ENCODE data around the gene SUSD4. TPM values are rescaled to one million over a fixed set of nuclear protein-coding genes. Genes with fewer than 3 reads are reported as not detected.

SUSD4 gene
- total and polyA plus RNA-seq, 9 of the 15 experiments (the other 6 are each of a cell fraction or from before 2014, with no cell fraction given): 0.06 to 1.7 (median 0.09) TPM; not detected in 4

DNA sequence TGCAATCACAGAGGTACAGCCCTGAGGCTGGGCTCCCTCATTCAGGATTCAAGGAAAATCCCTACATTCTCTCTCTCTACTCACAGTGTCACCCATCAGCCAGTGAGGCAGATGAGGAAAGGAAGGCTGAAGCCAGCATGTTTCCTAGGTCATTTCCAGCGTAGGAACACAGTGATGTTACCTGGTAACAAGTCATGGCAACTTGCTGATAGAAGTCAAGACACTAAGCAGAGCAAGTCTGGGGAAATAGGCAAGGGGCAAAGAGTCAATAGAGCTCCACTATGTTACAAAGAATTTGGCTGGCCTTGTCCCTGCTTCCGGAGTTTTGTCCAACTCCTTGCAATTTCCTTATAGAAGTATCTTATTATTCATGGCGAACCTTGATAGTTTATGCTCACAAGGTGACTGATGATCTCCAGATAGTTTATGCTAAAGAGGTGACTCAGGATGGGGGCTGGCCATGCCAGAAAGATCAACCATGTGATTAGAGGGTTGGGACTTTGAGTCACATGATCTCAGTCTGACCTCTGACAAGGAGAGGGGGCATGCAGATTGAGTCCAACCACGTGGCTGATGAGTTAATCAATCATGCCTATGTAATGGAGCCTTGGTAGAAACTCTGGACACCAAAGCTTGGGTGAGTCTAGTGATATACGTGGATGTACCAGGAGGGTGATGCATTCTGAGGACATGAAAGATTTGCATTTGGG, 51.1 kb downstream of the SUSD4 start (continued):
- TF ChIP-seq KLF16 (IDR thresholded peaks at IDR 0.05) (no peak), CAMTA2 (CRISPR knock-in tag; conservative IDR thresholded peaks at IDR 0.05) (no peak), HDAC8 (tag; IDR thresholded peaks at IDR 0.05) (no peak), NCOA2 (IDR thresholded peaks at IDR 0.05; ENCODE audit: partially characterized antibody in 2 of 2) (no peak), TOE1 (IDR thresholded peaks at IDR 0.05; ENCODE audit: borderline replicate concordance) (peak; percentile 82; the same call in 1 of the 2 replicates), TOE1 (CRISPR knock-in tag; IDR thresholded peaks at IDR 0.05; ENCODE audit: borderline replicate concordance, low read depth) (no peak), CBFA2T2 (conservative IDR thresholded peaks at IDR 0.05) (0 out of 2 replicates have a peak, but pooled peaks have one; percentile 7), MEIS2 (IDR thresholded peaks at IDR 0.05; ENCODE audit: partially characterized antibody) (peak; percentile 24), TEAD1 (CRISPR knock-in tag; IDR thresholded peaks at IDR 0.05) (no peak), BMI1 (IDR thresholded peaks at IDR 0.05; ENCODE audit: low read length) (no peak), ARID2 (IDR thresholded peaks at IDR 0.05) (no peak), NR2C2 (CRISPR knock-in tag; IDR thresholded peaks at IDR 0.05) (no peak), NR2C2 (tag; IDR thresholded peaks at IDR 0.05) (peak; percentile 66), NR2C1 (IDR thresholded peaks at IDR 0.05) (no peak), NR2C1 (tag; IDR thresholded peaks at IDR 0.05) (peak; percentile 64; the same call in 1 of the 2 replicates), RAD51 (IDR thresholded peaks at IDR 0.05; ENCODE audit: borderline replicate concordance, low read depth) (peak; percentile 66), ZNF282 (CRISPR knock-in tag; IDR thresholded peaks at IDR 0.05) (no peak)
- TF ChIP-seq, protein P1, sequence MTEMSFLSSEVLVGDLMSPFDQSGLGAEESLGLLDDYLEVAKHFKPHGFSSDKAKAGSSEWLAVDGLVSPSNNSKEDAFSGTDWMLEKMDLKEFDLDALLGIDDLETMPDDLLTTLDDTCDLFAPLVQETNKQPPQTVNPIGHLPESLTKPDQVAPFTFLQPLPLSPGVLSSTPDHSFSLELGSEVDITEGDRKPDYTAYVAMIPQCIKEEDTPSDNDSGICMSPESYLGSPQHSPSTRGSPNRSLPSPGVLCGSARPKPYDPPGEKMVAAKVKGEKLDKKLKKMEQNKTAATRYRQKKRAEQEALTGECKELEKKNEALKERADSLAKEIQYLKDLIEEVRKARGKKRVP (CRISPR knock-in tag; IDR thresholded peaks at IDR 0.05): no peak
- TF ChIP-seq, protein P2, sequence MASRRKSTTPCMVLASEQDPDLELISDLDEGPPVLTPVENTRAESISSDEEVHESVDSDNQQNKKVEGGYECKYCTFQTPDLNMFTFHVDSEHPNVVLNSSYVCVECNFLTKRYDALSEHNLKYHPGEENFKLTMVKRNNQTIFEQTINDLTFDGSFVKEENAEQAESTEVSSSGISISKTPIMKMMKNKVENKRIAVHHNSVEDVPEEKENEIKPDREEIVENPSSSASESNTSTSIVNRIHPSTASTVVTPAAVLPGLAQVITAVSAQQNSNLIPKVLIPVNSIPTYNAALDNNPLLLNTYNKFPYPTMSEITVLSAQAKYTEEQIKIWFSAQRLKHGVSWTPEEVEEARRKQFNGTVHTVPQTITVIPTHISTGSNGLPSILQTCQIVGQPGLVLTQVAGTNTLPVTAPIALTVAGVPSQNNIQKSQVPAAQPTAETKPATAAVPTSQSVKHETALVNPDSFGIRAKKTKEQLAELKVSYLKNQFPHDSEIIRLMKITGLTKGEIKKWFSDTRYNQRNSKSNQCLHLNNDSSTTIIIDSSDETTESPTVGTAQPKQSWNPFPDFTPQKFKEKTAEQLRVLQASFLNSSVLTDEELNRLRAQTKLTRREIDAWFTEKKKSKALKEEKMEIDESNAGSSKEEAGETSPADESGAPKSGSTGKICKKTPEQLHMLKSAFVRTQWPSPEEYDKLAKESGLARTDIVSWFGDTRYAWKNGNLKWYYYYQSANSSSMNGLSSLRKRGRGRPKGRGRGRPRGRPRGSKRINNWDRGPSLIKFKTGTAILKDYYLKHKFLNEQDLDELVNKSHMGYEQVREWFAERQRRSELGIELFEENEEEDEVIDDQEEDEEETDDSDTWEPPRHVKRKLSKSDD (conservative IDR thresholded peaks at IDR 0.05; ENCODE audit: low read length): no peak
- TF ChIP-seq, protein P3, sequence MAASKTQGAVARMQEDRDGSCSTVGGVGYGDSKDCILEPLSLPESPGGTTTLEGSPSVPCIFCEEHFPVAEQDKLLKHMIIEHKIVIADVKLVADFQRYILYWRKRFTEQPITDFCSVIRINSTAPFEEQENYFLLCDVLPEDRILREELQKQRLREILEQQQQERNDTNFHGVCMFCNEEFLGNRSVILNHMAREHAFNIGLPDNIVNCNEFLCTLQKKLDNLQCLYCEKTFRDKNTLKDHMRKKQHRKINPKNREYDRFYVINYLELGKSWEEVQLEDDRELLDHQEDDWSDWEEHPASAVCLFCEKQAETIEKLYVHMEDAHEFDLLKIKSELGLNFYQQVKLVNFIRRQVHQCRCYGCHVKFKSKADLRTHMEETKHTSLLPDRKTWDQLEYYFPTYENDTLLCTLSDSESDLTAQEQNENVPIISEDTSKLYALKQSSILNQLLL (CRISPR knock-in tag; IDR thresholded peaks at IDR 0.05; ENCODE audit: borderline replicate concordance): no peak
- TF ChIP-seq, protein P4, sequence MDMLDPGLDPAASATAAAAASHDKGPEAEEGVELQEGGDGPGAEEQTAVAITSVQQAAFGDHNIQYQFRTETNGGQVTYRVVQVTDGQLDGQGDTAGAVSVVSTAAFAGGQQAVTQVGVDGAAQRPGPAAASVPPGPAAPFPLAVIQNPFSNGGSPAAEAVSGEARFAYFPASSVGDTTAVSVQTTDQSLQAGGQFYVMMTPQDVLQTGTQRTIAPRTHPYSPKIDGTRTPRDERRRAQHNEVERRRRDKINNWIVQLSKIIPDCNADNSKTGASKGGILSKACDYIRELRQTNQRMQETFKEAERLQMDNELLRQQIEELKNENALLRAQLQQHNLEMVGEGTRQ (CRISPR knock-in tag; IDR thresholded peaks at IDR 0.05): peak; percentile 79
- TF ChIP-seq, protein P5, sequence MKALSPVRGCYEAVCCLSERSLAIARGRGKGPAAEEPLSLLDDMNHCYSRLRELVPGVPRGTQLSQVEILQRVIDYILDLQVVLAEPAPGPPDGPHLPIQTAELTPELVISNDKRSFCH (CRISPR knock-in tag; IDR thresholded peaks at IDR 0.05): no peak
- TF ChIP-seq, protein P5 (tag; IDR thresholded peaks at IDR 0.05): no peak

All from K562 (cell line).